PC-3 (cell line): ENCODE measurements around the gene KAZN.

Experiments used
- EZH2 ChIP-seq: fragments of 300-600 bp; sonication (generic); IDR thresholded peaks from one replicate; pipeline ENCODE4 v1.6.1; 2017; ENCODE audit warnings: antibody characterized with exemption, mild to moderate bottlenecking, low read length; ENCODE audit not compliant: unreplicated experiment
- EZH2phosphoT487 ChIP-seq: fragments of 300-600 bp; sonication (generic); IDR thresholded peaks from 2 replicates; pipeline ENCODE4 v1.6.1; 2018; ENCODE audit warnings: mild to moderate bottlenecking, antibody characterized with exemption, low read length, borderline replicate concordance
- TF ChIP-seq, protein P1 (sequence below): fragments of 300-600 bp; sonication (generic); conservative IDR thresholded peaks from 2 replicates; pipeline ENCODE4 v1.5.1; 2017; ENCODE audit warnings: antibody characterized with exemption, low read depth, mild to moderate bottlenecking, low read length

GRCh38 chr1:14561014-14561693 lies 37.3 kb upstream of the KAZN start:
- TF ChIP-seq, protein P1, sequence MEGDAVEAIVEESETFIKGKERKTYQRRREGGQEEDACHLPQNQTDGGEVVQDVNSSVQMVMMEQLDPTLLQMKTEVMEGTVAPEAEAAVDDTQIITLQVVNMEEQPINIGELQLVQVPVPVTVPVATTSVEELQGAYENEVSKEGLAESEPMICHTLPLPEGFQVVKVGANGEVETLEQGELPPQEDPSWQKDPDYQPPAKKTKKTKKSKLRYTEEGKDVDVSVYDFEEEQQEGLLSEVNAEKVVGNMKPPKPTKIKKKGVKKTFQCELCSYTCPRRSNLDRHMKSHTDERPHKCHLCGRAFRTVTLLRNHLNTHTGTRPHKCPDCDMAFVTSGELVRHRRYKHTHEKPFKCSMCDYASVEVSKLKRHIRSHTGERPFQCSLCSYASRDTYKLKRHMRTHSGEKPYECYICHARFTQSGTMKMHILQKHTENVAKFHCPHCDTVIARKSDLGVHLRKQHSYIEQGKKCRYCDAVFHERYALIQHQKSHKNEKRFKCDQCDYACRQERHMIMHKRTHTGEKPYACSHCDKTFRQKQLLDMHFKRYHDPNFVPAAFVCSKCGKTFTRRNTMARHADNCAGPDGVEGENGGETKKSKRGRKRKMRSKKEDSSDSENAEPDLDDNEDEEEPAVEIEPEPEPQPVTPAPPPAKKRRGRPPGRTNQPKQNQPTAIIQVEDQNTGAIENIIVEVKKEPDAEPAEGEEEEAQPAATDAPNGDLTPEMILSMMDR, result no peak
- TF ChIP-seq EZH2phosphoT487 (no peak), EZH2 (no peak)
